Activated CD8-positive, alpha-beta T cell treated with anti-CD3 and anti-CD28 coated beads for 36 hours (primary cell): Measurements from ENCODE around the gene XAF1. TPM values are rescaled to one million over a fixed set of nuclear protein-coding genes. Genes with fewer than 3 reads are reported as not detected.

Experiments used
- ATAC-seq: fragments of 200-7000 bp; cut with Tn5 transposase; one replicate; pipeline ENCODE4 v1.10.0; 2021; ENCODE audit warnings: mild to moderate bottlenecking, moderate library complexity
- CTCF ChIA-PET: fragments of 350-600 bp; sonication (Branson Sonifier 250); formaldehyde crosslinking; loops from one replicate; lab custom pipeline; 2021; ENCODE audit warnings: antibody characterized with exemption; lab: Charles Lee
- POLR2A ChIA-PET: fragments of 350-600 bp; sonication (Branson Sonifier 250); formaldehyde crosslinking; loops from one replicate; lab custom pipeline; 2021; ENCODE audit warnings: antibody characterized with exemption; lab: Charles Lee
- DNase-seq: peaks from one replicate; pipeline ENCODE4 v3.0.0-alpha.2; 2020
- H3K27ac Mint-ChIP-seq: one replicate; pipeline ENCODE4 v1.8.0; 2021; ENCODE audit warnings: mild to moderate bottlenecking, mixed read lengths
- H3K27me3 Mint-ChIP-seq: one replicate; pipeline ENCODE4 v1.8.0; 2021; ENCODE audit warnings: mixed read lengths
- H3K36me3 Mint-ChIP-seq: one replicate; pipeline ENCODE4 v1.8.0; 2021; ENCODE audit warnings: low read depth, mixed read lengths
- H3K4me1 Mint-ChIP-seq: one replicate; pipeline ENCODE4 v1.8.0; 2021; ENCODE audit warnings: low read depth, mixed read lengths
- H3K4me3 Mint-ChIP-seq: one replicate; pipeline ENCODE4 v1.8.0; 2021; ENCODE audit warnings: mild to moderate bottlenecking, moderate library complexity, mixed read lengths
- H3K9me3 Mint-ChIP-seq: one replicate; pipeline ENCODE4 v1.8.0; 2021; ENCODE audit warnings: mixed read lengths
- CTCF ChIP-seq: fragments of 200-600 bp; IDR thresholded peaks from one replicate; pipeline ENCODE4 v1.8.0; 2022; ENCODE audit warnings: antibody characterized with exemption, mild to moderate bottlenecking
- intact Hi-C: fragments of 100-400 bp; cut with micrococcal nuclease; formaldehyde crosslinking; loops from one replicate; pipeline ENCODE4 v1.10.0; 2022
- total RNA-seq, 2 experiments: library from RNA; stranded (reverse); gene quantifications; one replicate each; pipeline ENCODE4 v1.2.3, GENCODE V29; 2021

Gene XAF1
- total RNA-seq, 2 experiments from 2014 or later: 15.2 to 18.4 TPM

GRCh38 chr17:6786618-6787017, 30.8 kb downstream of the XAF1 start:
- ChIA-PET CTCF (no interaction called here), POLR2A (no interaction called here)
- Mint-ChIP-seq H3K27ac (no peak overlapping the region), H3K36me3 (no peaks in the 10 kb centered on the region), H3K4me1 (no peaks in the 10 kb centered on the region), H3K9me3 (peaks cover 10% of the 10 kb centered on the region), H3K27me3 (peaks cover 64% of the 10 kb centered on the region), H3K4me3 (no peak overlapping the region)
- intact Hi-C loops: no loop called here
- no peak for TF ChIP-seq CTCF
- ATAC-seq (no peak), DNase-seq (no peak)

- no peak for TF ChIP-seq CTCF
- CTCF ChIA-PET: no interaction called here
- Mint-ChIP-seq H3K4me1 (no peaks in the 10 kb centered on the region), H3K27ac (no peak overlapping the region), H3K27me3 (peaks cover 61% of the 10 kb centered on the region), H3K36me3 (no peaks in the 10 kb centered on the region), H3K4me3 (no peak overlapping the region), H3K9me3 (peaks cover 9% of the 10 kb centered on the region)
- intact Hi-C loops: no loop called here
- no peak for DNase-seq
- ATAC-seq: no peak
- POLR2A ChIA-PET: interaction anchor here (0.7 kb wide), 2 partner anchors 30 to 32 kb away, joined by 3 read pairs; no protein-coding TSS in a partner anchor
Observed at GRCh38 chr17:6787081-6787693, 31.3 kb downstream of the XAF1 start.

- peaks cover 51% of the 10 kb centered on the region for H3K27me3 Mint-ChIP-seq
- intact Hi-C loops: no loop called here
- POLR2A ChIA-PET: interaction anchor here (1.8 kb wide), 1 partner anchor 8 kb away, joined by 4 read pairs; no protein-coding TSS in a partner anchor
- peaks cover 3% of the 10 kb centered on the region for H3K9me3 Mint-ChIP-seq
- ATAC-seq: no peak
- no peak overlapping the region for H3K4me3 Mint-ChIP-seq
- TF ChIP-seq CTCF: no peak
- CTCF ChIA-PET: interaction anchor here (1.0 to 1.1 kb wide), 2 partner anchors 55 to 122 kb away, joined by 3 to 4 read pairs; no protein-coding TSS in a partner anchor
- peaks cover 4% of the 10 kb centered on the region for H3K4me1 Mint-ChIP-seq
- no peak for DNase-seq
- no peaks in the 10 kb centered on the region for H3K36me3 Mint-ChIP-seq
- no peak overlapping the region for H3K27ac Mint-ChIP-seq
Observed at GRCh38 chr17:6789146-6789545, 33.3 kb downstream of the XAF1 start.

GRCh38 chr17:6793748-6794493, 38.1 kb downstream of the XAF1 start:
- no peak overlapping the region for H3K27ac Mint-ChIP-seq
- peaks cover 19% of the 10 kb centered on the region for H3K27me3 Mint-ChIP-seq
- intact Hi-C loops: no loop called here
- TF ChIP-seq CTCF: no peak
- H3K4me1 Mint-ChIP-seq: peaks cover 4% of the 10 kb centered on the region
- ATAC-seq (no peak), DNase-seq (no peak)
- ChIA-PET CTCF (no interaction called here), POLR2A (no interaction called here)
- H3K4me3 Mint-ChIP-seq: no peak overlapping the region
- H3K9me3 Mint-ChIP-seq: no peaks in the 10 kb centered on the region
- no peaks in the 10 kb centered on the region for H3K36me3 Mint-ChIP-seq
